Hematopoietic multipotent progenitor cell treated with erythropoietin and hydrocortisone succinate and interleukin-3 and kit ligand, for 15 days (in vitro differentiated cells): ENCODE measurements around the gene FAM107B.

Source experiments
- DNase-seq: peaks from one replicate; pipeline ENCODE4 v3.0.0-alpha.2; 2015; ENCODE audit warnings: low spot score

Gene FAM107B

GRCh38 chr10:14776546-14776945, 1.8 kb upstream of the FAM107B start:
- DNase-seq: no peak

- DNase-seq: no peak
These were observed 959 bp upstream of the FAM107B start for GRCh38 chr10:14775656-14776055.

- no peak for DNase-seq
These were observed 500 bp downstream of the FAM107B start for GRCh38 chr10:14774214-14774580.

- DNase-seq: no peak
These were observed 1.0 kb downstream of the FAM107B start for GRCh38 chr10:14773551-14774213.

GRCh38 chr10:14772399-14772798, 2.3 kb downstream of the FAM107B start:
- no peak for DNase-seq

GRCh38 chr10:14770927-14771326, 3.8 kb downstream of the FAM107B start:
- DNase-seq: no peak

- DNase-seq: no peak
These were observed 13.3 kb downstream of the FAM107B start for GRCh38 chr10:14761372-14761771.

- DNase-seq: no peak
These were observed 15.6 kb downstream of the FAM107B start for GRCh38 chr10:14758994-14759664.

- no peak for DNase-seq
These were observed 16.2 kb downstream of the FAM107B start for GRCh38 chr10:14758451-14758850.

GRCh38 chr10:14757986-14758385, 16.7 kb downstream of the FAM107B start:
- no peak for DNase-seq

GRCh38 chr10:14757394-14757793, 17.3 kb downstream of the FAM107B start:
- DNase-seq: no peak

- DNase-seq: no peak
These were observed 21.3 kb downstream of the FAM107B start for GRCh38 chr10:14753441-14753840.

GRCh38 chr10:14751921-14752320, 22.8 kb downstream of the FAM107B start:
- no peak for DNase-seq

GRCh38 chr10:14751014-14751896, 23.4 kb downstream of the FAM107B start:
- no peak for DNase-seq

GRCh38 chr10:14749070-14749809, 25.5 kb downstream of the FAM107B start:
- no peak for DNase-seq

- DNase-seq: no peak
These were observed 26.3 kb downstream of the FAM107B start for GRCh38 chr10:14748441-14748840.

GRCh38 chr10:14742815-14743214, 31.9 kb downstream of the FAM107B start:
- DNase-seq: no peak

GRCh38 chr10:14742382-14742781, 32.3 kb downstream of the FAM107B start:
- no peak for DNase-seq

GRCh38 chr10:14740684-14741247, 33.9 kb downstream of the FAM107B start:
- no peak for DNase-seq

GRCh38 chr10:14737808-14738545, 36.7 kb downstream of the FAM107B start:
- DNase-seq: no peak

- no peak for DNase-seq
These were observed 38.1 kb downstream of the FAM107B start for GRCh38 chr10:14736600-14737081.
